Lower leg skin (tissue), 3 donors: Measurements from ENCODE around the gene PLPPR3.

Experiments
- CTCF ChIP-seq, 3 donors: fragments of 450-650 bp; IDR thresholded peaks; one replicate each; pipeline ENCODE4 v1.5.1; 2016; ENCODE audit warnings: antibody characterized with exemption in 3 of 3, mild to moderate bottlenecking in 3 of 3, moderate library complexity in 2 of 3
- POLR2A ChIP-seq, 2 donors: fragments of 450-650 bp; IDR thresholded peaks; one replicate each; pipeline ENCODE4 v1.6.1; 2016 to 2017; ENCODE audit warnings: antibody characterized with exemption in 2 of 2, mild to moderate bottlenecking in 1 of 2, moderate library complexity in 1 of 2

DNA sequence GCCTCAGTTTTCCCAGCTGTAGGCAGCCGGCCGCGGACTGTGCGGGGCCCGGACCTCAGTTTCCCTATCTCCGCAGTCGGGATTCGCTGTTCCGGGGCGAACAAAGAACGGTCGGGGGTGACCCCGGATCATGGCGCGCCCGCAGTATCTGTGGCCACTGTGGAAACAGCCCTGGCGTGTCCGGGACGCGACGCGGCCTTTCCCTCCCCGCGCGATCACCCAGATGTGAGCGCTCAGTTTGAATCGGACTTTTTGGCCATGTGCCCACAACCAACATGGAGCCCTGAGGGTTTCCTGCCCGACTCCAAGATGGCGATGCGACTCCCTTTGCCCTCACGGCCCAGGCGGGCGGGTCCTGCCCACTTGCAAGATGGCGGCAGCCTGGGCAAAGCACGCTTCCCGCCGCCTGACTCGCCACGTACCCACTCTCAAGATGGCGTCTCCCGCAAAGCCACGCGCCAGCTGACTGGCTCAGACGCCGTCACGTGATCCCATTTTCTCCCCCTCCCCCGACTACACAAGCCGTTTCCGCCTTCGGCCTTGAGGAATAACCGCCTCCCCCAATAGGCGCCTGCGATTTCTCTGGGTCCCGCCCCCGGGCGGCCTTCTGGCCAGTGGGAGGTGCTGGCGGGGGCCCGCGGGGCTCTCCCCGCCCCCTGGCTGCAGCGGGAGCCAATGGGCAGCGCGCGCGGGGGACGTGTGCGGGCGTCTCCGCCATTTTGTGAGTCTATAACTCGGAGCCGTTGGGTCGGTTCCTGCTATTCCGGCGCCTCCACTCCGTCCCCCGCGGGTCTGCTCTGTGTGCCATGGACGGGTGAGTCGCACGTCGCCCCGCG is 24.8 kb downstream of the PLPPR3 start, which contains the start of gene PTBP1:
- no peak for TF ChIP-seq CTCF (IDR thresholded peaks at IDR 0.05)
- peak in 1 of 2 donors; percentile 29 for TF ChIP-seq POLR2A (IDR thresholded peaks at IDR 0.05)
